ENCODE results near the gene GAL3ST2.

Gene GAL3ST2

GRCh38 chr2:241850544-241851324, 74.1 kb downstream of the GAL3ST2 start:
- Mint-ChIP-seq H3K27me3 (peaks cover 13% of the 10 kb centered on the region), H3K4me1 (peaks cover 10% of the 10 kb centered on the region), H3K27ac (no peak overlapping the region), H3K4me3 (no peak overlapping the region), H3K9me3 (no peaks in the 10 kb centered on the region), H3K36me3 (no peaks in the 10 kb centered on the region)
- DNase-seq = no peak
- CTCF ChIA-PET = no interaction called here

GRCh38 chr2:241851325-241852115, 74.9 kb downstream of the GAL3ST2 start:
- Mint-ChIP-seq H3K27me3 (peaks cover 5% of the 10 kb centered on the region), H3K36me3 (no peaks in the 10 kb centered on the region), H3K9me3 (no peaks in the 10 kb centered on the region), H3K4me3 (no peak overlapping the region), H3K27ac (no peak overlapping the region), H3K4me1 (peaks cover 4% of the 10 kb centered on the region)
- peak; percentile 9 for DNase-seq
- CTCF ChIA-PET = no interaction called here

GRCh38 chr2:241852116-241852980, 75.7 kb downstream of the GAL3ST2 start:
- DNase-seq = no peak
- H3K4me1 Mint-ChIP-seq = no peaks in the 10 kb centered on the region
- no peak overlapping the region for H3K27ac Mint-ChIP-seq
- no peaks in the 10 kb centered on the region for H3K36me3 Mint-ChIP-seq
- H3K27me3 Mint-ChIP-seq = no peaks in the 10 kb centered on the region
- CTCF ChIA-PET = no interaction called here
- no peaks in the 10 kb centered on the region for H3K9me3 Mint-ChIP-seq
- H3K4me3 Mint-ChIP-seq = no peak overlapping the region

DNA sequence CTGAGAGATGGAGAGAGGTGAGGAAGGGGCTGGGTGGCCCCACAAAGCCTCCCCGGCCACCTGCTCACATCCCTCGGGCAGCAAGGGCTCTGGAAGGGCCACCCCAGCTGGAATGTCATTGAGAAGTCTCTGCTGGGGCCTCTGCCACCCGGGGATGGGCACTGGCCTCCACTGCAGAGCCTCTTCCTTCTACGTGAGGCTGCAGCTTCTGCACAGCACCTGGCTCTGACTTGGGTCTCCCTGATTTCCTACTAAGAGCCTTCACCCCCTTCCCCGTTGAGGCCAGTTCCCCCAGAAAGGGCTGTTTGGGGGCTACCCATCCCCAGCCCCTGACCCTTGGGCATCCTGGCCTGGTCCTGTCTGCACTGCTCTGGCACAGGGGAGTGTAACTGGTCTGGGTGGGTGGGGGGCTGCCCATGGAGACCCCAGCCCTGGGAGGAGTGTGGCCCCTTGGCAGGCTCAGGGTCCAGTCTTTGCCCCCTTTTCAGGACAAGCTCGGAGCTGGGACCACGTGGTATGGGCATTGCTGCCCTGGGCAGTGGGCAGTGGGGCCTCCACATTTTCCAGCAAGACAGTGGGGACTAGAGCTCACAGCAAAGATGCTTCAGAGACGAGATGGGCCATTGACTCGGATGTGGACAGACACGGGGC, 76.5 kb downstream of the GAL3ST2 start:
- Mint-ChIP-seq H3K4me1 (peaks cover 3% of the 10 kb centered on the region), H3K4me3 (no peak overlapping the region), H3K9me3 (no peaks in the 10 kb centered on the region), H3K27me3 (no peaks in the 10 kb centered on the region), H3K36me3 (no peaks in the 10 kb centered on the region), H3K27ac (no peak overlapping the region)
- CTCF ChIA-PET = no interaction called here
- DNase-seq = no peak

All from activated naive CD4-positive, alpha-beta T cell treated with anti-CD3 and anti-CD28 coated beads, Interleukin-2, amount 10 ng/mL, durations not matched to agents 7 days and 5 days (primary cell).